ENCODE results near the gene SPI1.

The SPI1 gene

DNA sequence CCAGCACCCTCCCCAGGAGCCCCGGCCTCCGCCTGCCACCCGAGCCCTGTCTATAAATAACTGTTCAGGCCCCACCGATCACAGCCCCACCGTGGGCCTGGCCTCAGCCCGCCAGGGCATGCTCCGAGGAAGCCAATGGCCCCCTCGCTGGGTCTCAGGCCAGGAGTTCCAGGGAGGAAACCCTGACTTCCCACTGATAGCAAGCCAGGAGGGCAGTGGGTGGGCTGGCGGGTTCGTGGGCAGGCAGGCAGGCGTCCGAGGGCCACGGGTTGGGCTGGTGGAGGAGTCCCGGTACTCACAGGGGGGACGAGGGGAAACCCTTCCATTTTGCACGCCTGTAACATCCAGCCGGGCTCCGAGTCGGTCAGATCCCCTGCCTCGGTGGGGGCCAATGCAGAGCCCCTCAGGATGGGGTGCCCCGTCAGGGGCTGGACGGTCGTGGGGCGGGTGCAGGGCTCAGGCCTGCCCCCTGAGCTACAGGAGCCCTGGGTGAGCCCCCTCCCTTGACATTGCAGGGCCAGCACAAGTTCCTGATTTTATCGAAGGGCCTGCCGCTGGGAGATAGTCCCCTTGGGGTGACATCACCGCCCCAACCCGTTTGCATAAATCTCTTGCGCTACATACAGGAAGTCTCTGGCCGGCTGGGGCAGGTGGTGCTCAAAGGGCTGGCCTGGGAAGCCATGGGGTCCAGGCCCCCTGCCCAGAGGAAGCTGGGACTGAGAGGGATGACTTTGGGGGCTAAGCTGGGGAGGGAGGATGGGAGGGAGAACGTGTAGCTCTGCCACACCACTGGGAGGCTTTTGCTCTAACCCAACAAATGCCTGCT lies at the start of gene SPI1:
TSS of gene SPI1 (minus strand) at position 538 of the 826 bp plus-strand sequence. CDS start at position 344, 194 bp downstream.
- no peaks in the 10 kb centered on the region for H3K27me3 Mint-ChIP-seq
- peak within 1 kb of the TSS; percentile 69 for H3K27ac Mint-ChIP-seq
- H3K4me1 Mint-ChIP-seq (ENCODE audit: low read depth), result peaks cover 22% of the 10 kb centered on the region
- no peaks in the 10 kb centered on the region for H3K36me3 Mint-ChIP-seq (ENCODE audit: low read depth)
- peak within 1 kb of the TSS; percentile 44 for H3K4me3 Mint-ChIP-seq
- H3K9me3 Mint-ChIP-seq, result no peaks in the 10 kb centered on the region

DNA sequence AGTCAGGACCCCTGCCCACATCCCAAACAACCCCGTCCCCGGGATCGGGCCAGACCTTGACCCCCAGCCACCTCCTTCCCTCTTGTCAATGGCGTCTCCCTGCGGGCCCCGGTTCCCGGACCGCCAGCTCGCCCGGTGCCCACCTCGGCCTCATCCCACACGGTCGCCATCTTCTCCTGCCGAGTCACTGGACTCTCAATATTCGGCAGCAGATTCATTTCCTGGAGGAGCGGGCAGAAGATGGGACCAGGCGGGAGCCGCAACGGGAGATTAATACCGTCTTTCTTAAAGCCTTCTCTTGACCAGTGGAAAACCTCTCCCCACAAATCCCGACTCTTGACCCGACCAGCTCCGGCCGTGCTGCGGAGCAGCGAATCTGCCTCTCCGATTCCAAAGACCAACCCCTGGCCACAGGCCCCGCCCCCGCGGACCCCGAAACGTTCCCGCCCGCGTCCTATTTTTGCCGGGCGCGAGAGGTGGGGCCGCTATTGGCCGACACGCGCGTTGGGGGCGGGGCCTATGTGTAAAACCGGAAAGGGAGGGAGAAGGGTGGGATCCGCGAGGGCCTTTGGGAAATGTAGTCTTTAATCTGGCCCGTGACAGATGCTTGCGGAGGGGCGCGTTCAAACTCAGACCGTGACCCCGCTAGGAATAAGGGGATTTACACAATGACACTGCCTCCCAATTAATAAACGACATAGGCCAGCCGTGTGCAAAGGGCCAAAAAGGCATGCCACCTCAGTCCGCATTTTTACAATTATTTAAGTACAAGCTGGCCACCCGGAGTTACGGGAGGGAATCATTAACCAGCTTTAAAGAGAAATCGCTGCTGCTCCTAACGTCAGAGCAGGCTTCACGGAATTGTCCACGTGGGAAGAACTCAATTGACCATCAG lies 48.0 kb upstream of the SPI1 start, which contains the start of gene PSMC3:
TSS of gene PSMC3 (minus strand) at position 378 of the 895 bp plus-strand sequence. CDS start at position 218, 160 bp downstream.
- peak within 1 kb of the TSS; percentile 100 for H3K27ac Mint-ChIP-seq
- no peaks in the 10 kb centered on the region for H3K9me3 Mint-ChIP-seq
- H3K4me3 Mint-ChIP-seq, result peak within 1 kb of the TSS; percentile 94

DNA sequence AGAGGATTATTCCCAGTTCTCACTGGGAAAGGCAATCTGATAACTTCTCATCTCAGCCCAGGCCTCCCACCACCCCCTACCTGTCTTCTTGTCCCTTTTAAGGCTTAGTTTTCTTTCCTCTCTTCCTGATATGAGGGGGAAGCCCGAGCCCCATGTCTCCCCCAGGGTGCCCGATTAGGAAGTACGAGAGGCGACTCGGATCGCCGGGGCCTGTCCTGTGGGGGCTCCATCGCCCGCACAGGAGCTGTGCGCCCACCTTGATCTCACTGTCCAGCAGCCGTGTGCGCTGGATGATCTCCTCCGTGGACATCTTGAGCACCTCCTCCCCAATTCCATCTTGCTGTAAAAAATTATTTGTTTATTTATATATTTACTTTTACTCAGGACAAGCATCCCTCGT lies 47.3 kb upstream of the SPI1 start:
- H3K27me3 Mint-ChIP-seq, result no peaks in the 10 kb centered on the region
- H3K4me3 Mint-ChIP-seq, result peak overlapping the region; percentile 94
- H3K4me1 Mint-ChIP-seq (ENCODE audit: low read depth), result peaks cover 35% of the 10 kb centered on the region
- H3K9me3 Mint-ChIP-seq, result no peaks in the 10 kb centered on the region
- peaks cover 37% of the 10 kb centered on the region for H3K36me3 Mint-ChIP-seq (ENCODE audit: low read depth)
- H3K27ac Mint-ChIP-seq, result peak overlapping the region; percentile 100

More for the DNA sequence above, 48.0 kb upstream of the SPI1 start, which contains the start of gene PSMC3:
- H3K36me3 Mint-ChIP-seq (ENCODE audit: low read depth), result peaks cover 30% of the 10 kb centered on the region
- no peaks in the 10 kb centered on the region for H3K27me3 Mint-ChIP-seq
- H3K4me1 Mint-ChIP-seq (ENCODE audit: low read depth), result peaks cover 35% of the 10 kb centered on the region

DNA sequence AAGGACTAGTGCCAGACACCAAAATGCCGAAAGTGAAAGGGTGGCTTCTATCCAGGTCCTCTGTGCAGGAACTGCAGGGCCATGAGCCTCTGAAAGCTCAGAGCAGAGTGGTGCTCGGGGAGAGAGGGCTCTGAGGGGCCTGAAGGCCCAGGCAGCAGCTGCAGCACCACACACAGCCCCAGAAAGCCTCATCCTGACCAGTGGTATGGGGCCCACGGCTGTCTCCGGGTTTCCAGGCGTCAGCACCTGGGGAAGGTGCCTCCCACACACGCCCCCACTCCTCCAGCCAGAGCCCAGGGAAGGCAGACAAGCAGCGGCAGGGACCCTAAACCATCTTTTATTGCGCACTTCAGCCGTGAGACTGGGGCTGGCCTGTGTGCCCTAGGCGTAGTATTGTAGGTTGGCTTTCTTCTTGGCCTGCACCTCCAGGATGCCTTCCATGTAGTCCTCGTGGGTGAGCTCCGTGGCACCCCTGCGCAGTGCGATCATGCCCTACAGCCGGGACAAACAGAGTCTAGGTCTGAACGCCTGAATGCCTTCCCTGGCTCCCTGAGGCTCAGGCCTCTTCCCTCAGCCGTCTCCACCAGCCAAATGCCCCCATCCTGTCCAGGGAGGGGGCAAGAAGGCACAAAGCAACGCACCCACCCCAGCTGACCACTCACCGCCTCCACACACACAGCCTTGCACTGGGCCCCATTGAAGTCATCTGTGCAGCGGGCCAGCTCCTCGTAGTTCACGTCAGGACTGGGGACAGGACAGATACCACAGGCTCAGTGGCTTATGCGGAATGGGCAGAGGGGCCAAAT lies 40.3 kb upstream of the SPI1 start:
- H3K4me3 Mint-ChIP-seq, result no peak overlapping the region
- H3K36me3 Mint-ChIP-seq (ENCODE audit: low read depth), result peaks cover 44% of the 10 kb centered on the region
- no peaks in the 10 kb centered on the region for H3K27me3 Mint-ChIP-seq
- peaks cover 1% of the 10 kb centered on the region for H3K4me1 Mint-ChIP-seq (ENCODE audit: low read depth)
- no peak overlapping the region for H3K27ac Mint-ChIP-seq
- H3K9me3 Mint-ChIP-seq, result no peaks in the 10 kb centered on the region

DNA sequence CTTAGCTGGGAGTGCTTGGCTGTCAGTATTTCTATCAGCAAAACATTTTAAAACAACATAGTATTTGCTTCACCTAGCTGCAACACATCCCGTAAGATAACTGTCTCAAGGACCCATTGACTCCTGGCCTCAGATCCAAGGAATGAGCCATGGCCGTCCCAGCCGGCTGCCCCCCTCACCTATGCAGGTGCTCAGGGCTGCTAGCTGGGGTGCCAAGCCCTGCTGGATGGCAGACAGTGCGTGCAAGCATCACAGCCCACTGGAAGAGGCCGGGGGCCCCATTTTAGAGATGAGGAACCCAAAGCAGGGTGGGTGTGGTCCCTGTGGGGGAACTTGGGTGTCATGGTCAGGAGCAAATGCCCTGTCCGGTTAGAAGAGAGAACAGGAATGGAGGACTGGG lies 39.4 kb upstream of the SPI1 start:
- H3K27me3 Mint-ChIP-seq, result no peaks in the 10 kb centered on the region
- H3K4me3 Mint-ChIP-seq, result no peak overlapping the region
- no peaks in the 10 kb centered on the region for H3K4me1 Mint-ChIP-seq (ENCODE audit: low read depth)
- no peak overlapping the region for H3K27ac Mint-ChIP-seq
- H3K9me3 Mint-ChIP-seq, result no peaks in the 10 kb centered on the region
- H3K36me3 Mint-ChIP-seq (ENCODE audit: low read depth), result peaks cover 47% of the 10 kb centered on the region

DNA sequence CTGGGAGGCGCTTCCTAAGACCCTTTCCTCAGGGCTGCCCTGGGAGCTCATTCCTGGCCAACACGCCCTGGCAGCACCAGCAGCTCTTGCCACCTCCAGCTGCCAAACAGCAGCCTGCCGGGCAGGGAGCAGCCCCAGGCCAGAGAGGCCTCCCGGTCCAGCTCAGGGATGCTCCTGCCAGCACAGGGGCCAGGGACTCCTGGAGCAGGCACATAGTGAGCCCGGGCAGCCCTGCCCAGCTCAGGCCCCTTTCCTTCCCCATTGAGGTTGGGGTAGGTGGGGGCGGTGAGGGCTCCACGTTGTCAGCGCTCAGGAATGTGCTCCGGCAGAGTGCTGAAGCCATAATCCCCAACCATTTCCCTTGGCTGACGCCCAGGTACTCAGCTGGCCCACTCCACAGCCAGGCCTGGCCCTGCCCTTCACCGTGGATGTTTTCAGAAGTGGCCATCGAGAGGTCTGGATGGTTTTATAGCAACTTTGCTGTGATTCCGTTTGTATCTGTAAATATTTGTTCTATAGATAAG lies 37.7 kb upstream of the SPI1 start:
- Mint-ChIP-seq H3K4me1 (ENCODE audit: low read depth) (no peaks in the 10 kb centered on the region), H3K36me3 (ENCODE audit: low read depth) (peaks cover 42% of the 10 kb centered on the region), H3K27ac (no peak overlapping the region), H3K4me3 (no peak overlapping the region), H3K27me3 (no peaks in the 10 kb centered on the region), H3K9me3 (no peaks in the 10 kb centered on the region)

DNA sequence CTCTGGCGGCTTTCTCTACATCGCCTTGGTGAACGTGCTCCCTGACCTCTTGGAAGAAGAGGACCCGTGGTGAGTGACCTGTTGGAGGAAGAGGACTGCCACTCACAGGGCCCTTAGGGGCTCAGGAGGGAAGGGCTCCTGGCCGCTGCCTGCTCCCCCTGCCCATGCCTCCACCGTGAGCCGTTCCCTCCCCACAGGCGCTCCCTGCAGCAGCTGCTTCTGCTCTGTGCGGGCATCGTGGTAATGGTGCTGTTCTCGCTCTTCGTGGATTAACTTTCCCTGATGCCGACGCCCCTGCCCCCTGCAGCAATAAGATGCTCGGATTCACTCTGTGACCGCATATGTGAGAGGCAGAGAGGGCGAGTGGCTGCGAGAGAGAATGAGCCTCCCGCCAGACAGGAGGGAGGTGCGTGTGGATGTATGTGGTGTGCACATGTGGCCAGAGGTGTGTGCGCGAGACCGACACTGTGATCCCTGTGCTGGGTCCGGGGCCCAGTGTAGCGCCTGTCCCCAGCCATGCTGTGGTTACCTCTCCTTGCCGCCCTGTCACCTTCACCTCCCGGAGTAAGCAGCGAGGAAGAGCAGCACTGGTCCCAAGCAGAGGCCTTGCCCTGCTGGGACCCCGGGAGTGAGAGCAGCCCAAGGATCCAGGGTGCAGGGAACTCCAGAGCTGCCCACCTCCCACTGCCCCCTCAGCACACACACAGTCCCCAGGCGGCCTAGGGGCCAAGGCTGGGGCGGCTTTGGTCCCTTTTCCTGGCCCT lies 36.9 kb upstream of the SPI1 start:
- H3K36me3 Mint-ChIP-seq (ENCODE audit: low read depth), result peaks cover 35% of the 10 kb centered on the region
- H3K27ac Mint-ChIP-seq, result no peak overlapping the region
- no peaks in the 10 kb centered on the region for H3K4me1 Mint-ChIP-seq (ENCODE audit: low read depth)
- no peak overlapping the region for H3K4me3 Mint-ChIP-seq
- H3K9me3 Mint-ChIP-seq, result no peaks in the 10 kb centered on the region
- H3K27me3 Mint-ChIP-seq, result no peaks in the 10 kb centered on the region

DNA sequence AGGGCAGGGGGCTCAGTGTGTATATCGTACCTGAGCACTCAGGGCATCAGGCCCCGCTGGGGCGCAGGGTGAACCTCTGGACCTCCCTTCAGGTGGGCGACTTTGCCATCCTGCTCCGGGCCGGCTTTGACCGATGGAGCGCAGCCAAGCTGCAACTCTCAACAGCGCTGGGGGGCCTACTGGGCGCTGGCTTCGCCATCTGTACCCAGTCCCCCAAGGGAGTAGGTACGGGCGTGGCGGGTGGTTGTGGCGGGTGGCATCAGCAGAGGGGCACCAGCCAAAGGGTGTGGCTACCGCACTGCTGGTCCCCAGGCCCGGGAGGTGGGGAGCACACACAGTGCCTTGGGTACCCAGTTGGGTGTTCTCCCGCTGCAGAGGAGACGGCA lies 36.3 kb upstream of the SPI1 start:
- peaks cover 29% of the 10 kb centered on the region for H3K36me3 Mint-ChIP-seq (ENCODE audit: low read depth)
- no peak overlapping the region for H3K27ac Mint-ChIP-seq
- no peaks in the 10 kb centered on the region for H3K9me3 Mint-ChIP-seq
- no peak overlapping the region for H3K4me3 Mint-ChIP-seq
- no peaks in the 10 kb centered on the region for H3K27me3 Mint-ChIP-seq
- H3K4me1 Mint-ChIP-seq (ENCODE audit: low read depth), result no peaks in the 10 kb centered on the region

DNA sequence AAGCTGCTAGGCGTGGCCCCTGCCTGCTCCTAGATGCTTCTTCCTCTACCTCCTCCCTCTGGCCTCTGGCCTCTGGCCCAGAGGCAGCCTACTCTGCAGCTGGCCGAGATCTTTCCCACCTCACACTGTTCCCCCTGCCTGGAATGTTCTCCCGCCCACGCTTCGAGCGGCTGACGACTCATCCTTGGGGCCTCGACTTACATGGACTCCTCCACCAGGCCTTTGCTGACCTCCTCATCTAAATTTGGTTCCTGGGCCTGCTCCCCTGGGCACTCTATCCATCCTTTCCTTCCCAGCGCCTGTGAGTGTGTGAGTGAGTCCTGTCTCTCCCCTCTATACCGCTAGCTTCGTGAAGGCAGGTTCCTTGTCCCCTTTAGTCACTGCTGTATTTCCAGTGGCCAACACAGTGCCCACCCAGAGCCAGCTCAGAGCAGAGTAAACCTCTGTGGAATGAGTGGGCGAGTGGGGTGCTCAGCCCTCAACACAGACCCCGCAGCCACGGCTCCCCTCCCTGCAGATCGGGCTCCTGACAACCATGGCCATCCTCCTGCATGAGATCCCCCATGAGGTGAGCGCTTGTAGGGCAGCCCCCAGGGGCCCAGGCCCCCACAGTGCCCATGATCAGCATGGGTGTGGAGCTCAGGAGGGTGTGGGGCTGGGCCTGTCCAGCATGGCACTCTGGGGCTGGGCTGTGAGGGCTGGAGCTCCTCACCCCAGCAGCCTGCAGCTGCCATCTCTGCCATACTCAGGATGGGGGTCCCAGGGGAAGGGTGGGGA lies 35.7 kb upstream of the SPI1 start:
- H3K4me3 Mint-ChIP-seq, result no peak overlapping the region
- no peaks in the 10 kb centered on the region for H3K9me3 Mint-ChIP-seq
- peaks cover 5% of the 10 kb centered on the region for H3K4me1 Mint-ChIP-seq (ENCODE audit: low read depth)
- H3K36me3 Mint-ChIP-seq (ENCODE audit: low read depth), result peaks cover 25% of the 10 kb centered on the region
- no peaks in the 10 kb centered on the region for H3K27me3 Mint-ChIP-seq
- no peak overlapping the region for H3K27ac Mint-ChIP-seq

DNA sequence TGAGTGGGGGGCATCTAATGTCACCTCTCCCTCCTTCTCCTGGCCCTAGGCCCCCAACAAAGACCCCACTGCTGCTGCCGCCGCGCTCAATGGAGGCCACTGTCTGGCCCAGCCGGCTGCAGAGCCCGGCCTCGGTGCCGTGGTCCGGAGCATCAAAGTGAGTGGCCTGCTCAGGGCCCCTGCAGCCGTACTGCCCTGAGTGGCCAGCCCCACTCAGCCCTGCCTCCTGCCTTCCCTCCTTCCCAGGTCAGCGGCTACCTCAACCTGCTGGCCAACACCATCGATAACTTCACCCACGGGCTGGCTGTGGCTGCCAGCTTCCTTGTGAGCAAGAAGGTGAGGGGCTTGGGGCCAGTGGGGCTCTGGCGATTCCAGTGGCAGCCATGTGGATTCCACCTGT lies 35.0 kb upstream of the SPI1 start:
- no peaks in the 10 kb centered on the region for H3K27me3 Mint-ChIP-seq
- H3K27ac Mint-ChIP-seq, result no peak overlapping the region
- no peaks in the 10 kb centered on the region for H3K9me3 Mint-ChIP-seq
- peaks cover 6% of the 10 kb centered on the region for H3K4me1 Mint-ChIP-seq (ENCODE audit: low read depth)
- H3K36me3 Mint-ChIP-seq (ENCODE audit: low read depth), result peaks cover 18% of the 10 kb centered on the region
- no peak overlapping the region for H3K4me3 Mint-ChIP-seq

DNA sequence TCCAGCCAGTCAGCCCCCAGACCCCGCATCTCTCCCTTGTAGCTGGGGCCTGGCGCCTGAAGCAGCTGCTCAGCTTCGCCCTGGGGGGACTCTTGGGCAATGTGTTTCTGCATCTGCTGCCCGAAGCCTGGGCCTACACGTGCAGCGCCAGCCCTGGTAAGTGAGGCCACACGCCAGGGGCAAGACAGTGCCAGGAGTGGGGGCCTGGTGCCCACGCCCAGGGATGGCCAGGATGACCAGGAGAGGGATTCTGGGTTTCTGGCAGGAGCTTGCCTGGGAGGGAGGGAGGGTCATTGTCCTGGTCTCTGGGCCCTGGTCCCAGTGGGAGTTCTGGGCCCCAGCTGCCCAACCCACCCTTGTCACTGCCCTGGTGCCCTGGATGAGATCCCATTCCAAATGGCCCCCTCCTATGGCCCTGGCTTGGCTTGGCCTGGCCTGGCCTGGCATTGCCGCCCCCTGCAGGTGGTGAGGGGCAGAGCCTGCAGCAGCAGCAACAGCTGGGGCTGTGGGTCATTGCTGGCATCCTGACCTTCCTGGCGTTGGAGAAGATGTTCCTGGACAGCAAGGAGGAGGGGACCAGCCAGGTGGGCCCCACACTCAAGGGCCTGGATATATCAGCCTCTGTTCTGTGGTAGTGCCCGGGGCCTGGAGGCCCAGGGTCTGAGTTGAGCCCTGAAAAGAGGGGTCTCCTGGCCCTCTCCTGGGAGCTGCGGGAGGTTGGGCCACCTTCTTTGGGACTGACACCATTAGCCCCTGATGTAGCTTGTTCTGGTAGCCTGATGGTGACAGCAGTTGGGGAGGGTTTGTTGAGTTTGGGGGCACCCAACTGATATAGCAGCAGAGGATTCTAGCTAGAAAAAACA lies 33.8 kb upstream of the SPI1 start:
- H3K4me1 Mint-ChIP-seq (ENCODE audit: low read depth), result peaks cover 14% of the 10 kb centered on the region
- H3K27ac Mint-ChIP-seq, result no peak overlapping the region
- peaks cover 10% of the 10 kb centered on the region for H3K36me3 Mint-ChIP-seq (ENCODE audit: low read depth)
- no peaks in the 10 kb centered on the region for H3K27me3 Mint-ChIP-seq
- no peak overlapping the region for H3K4me3 Mint-ChIP-seq
- no peaks in the 10 kb centered on the region for H3K9me3 Mint-ChIP-seq

DNA sequence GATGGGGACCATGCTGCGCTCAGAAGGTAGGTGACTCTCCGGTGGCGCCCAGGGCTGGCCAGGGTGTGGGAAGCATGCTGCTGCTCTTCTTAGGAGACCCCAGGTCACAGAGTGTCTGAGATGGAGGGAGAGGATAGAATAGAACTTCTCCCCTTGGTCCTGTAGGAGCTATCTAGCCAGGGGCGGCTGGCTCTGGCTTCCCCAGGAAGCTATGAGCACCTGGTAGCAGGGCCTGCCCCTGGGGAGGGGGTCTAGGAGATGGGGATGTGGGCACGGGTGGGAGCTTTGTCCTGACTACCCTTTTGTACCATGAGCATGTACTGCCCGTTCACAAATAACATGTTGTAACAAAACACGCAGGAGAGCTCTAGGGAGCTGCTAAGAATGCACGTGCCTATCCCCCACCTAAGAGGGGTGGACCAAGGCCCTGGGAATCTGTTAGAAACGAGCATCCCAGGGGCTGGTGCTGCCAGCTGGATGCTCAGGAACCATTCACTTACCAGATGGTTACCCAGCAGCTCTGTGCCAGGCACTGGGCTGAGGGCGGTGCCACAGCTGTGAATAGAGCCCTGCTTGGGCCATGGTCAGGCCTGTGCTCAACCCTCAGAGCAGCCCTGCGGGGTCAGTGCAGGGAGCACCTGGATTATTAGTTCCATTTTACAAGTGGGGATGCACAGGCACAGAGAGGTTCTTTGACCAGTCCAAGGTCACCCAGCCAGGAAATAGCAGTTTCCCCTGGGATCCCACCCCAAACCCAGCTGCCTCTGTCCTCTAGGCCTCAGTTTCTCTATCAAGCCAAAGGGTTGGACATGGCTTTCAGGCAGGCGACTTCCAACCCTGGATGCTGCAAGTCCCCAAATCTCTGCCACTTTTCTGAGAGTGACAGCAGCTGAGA lies 32.3 kb upstream of the SPI1 start:
- peaks cover 18% of the 10 kb centered on the region for H3K4me1 Mint-ChIP-seq (ENCODE audit: low read depth)
- H3K27me3 Mint-ChIP-seq, result no peaks in the 10 kb centered on the region
- peaks cover 6% of the 10 kb centered on the region for H3K36me3 Mint-ChIP-seq (ENCODE audit: low read depth)
- H3K4me3 Mint-ChIP-seq, result no peak overlapping the region
- H3K27ac Mint-ChIP-seq, result no peak overlapping the region
- H3K9me3 Mint-ChIP-seq, result no peaks in the 10 kb centered on the region
